ENCODE measurements around the gene FUT9.

The FUT9 gene

GRCh38 chr6:96074006-96074405 lies 58.2 kb downstream of the FUT9 start:
- no peak for DNase-seq

- DNase-seq = no peak
Observed at GRCh38 chr6:96075826-96076225, 60.1 kb downstream of the FUT9 start.

DNA sequence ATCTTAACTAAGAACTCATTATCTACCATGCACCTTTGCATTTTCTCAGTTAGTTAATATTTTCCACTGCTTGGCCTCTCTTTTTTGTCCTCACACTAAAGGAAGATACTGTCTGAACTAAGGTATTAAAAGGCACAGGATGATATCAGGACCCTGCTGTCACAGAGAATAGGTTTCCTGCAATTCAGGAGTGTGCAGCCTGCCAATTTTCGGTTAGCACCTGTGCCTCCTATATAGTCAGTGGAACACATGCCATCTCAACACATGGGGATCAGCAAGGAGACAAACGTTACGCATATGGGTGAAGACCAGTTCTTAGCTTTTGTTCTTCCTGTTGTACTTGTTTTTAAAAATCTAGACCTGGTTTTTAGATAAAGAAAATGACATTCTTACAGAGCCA lies 71.0 kb downstream of the FUT9 start:
- no peak for DNase-seq

- DNase-seq = peak; percentile 14
Observed at GRCh38 chr6:96089173-96089572, 73.4 kb downstream of the FUT9 start.

DNA sequence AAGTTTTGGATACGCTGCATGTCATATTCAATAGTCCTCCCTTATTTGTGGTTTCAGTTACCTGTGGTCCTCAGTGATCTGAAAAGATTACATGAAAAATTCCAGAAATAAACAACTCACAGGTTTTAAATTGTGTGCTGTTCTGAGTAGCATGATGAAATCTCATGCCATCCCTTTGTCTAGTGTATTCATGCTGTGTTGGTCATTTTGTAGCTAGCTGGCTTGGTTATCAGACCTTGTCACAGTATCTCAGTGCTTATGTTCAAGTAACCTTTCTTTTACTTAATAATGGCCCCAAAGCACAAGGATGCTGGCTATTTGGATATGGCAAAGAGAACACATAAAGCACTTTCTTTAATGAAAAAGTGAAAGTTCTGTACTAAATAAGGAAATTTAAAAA lies 78.3 kb downstream of the FUT9 start:
- DNase-seq = no peak

- no peak for DNase-seq
Observed at GRCh38 chr6:96099069-96099468, 83.3 kb downstream of the FUT9 start.

GRCh38 chr6:96101564-96101963 lies 85.8 kb downstream of the FUT9 start:
- no peak for DNase-seq

- DNase-seq = no peak
Observed at GRCh38 chr6:96104910-96105309, 89.1 kb downstream of the FUT9 start.

DNA sequence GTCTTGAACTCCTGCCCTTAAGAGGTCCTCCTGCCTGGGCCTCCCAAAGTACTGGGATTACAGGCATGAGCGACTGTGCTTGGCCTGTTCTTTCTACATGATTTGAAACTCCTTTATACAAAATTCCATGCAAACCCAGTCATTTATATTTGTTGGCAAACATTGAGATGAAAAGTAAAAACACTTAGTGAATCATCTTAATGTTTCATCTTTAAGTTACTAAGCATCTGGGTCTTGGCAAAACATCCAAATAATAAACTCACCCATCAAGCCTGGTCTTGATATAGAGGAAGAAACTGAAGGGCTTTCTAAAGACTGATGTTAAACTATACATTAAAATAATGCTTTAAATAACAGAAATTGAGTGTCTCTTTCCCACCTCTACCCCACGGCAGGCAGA lies 95.1 kb downstream of the FUT9 start:
- DNase-seq = no peak

DNA sequence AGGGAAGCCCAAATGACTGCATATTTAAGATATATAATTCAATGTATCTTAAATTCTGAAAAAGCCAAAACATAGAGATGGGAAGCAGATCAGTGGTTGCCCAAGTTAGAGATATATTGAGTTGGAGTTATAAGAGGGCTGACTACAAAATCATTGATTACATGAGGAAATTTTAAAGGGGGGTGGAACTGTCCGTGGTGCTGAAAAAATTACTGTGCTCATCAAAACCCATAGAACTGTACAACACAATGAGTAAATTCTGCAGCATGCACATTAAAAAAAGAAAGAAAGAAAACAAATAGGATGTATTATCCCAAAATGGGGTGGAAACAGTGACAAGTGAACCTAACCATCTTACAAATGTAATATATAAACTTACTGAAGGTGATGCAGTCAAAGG lies 100.9 kb downstream of the FUT9 start:
- DNase-seq = no peak

DNA sequence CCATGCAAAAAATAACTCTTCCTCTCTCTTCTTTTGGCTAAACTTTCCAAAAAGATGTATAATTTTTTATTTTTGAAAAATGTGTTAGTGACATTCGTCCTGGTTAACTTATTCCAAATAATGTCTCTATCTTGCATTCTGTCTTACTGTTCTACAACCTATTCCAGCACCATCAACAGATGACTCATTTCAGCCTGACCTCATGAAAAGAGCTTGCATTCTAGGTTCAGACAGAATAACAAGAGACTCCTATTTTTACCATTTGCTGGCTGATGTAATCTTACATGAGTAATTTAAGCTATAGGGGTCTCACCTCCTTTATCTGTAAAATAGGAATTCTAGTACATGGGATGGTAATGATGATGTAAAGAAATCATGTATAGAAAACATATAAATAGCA lies 109.0 kb downstream of the FUT9 start:
- no peak for DNase-seq

DNA sequence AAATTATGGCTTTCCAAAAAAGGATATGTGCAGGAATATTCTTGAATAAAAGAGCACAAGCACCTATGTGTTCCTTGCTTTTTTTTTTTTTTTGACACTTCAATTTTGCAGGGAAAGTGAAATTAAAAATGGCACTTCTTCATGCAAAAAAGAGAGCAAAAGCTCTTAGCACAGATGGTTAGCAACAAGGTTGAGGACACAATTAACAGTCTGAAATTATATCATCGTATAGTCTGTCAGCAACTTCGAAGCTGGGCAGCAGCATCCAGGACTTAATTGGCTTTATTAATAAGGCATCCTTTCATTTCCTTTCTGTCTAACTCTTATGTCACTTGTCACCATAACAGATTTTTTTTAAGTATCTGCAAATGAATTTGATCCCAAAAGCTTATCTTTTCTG lies 122.6 kb downstream of the FUT9 start:
- DNase-seq = no peak

DNA sequence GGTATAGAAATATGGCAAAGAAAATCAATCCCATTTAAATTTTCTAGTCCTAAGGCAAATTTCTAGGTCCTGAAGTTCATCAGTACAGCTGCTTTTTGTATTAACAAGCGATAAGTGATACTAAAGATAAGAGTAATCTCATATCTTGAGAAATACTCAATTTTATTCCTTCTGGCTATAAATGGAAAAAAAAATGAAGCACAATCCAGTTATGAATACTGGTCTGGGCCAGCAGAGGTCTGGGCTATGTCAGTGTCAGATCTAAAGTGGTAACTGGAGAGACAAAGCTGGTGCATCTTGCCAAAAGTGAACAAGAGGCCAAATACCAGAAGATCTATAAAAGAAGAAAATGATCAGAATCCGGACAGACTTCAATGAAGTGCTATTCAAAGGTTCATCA lies 126.4 kb downstream of the FUT9 start:
- no peak for DNase-seq

- no peak for DNase-seq
Observed at GRCh38 chr6:96150431-96150830, 134.7 kb downstream of the FUT9 start.

DNA sequence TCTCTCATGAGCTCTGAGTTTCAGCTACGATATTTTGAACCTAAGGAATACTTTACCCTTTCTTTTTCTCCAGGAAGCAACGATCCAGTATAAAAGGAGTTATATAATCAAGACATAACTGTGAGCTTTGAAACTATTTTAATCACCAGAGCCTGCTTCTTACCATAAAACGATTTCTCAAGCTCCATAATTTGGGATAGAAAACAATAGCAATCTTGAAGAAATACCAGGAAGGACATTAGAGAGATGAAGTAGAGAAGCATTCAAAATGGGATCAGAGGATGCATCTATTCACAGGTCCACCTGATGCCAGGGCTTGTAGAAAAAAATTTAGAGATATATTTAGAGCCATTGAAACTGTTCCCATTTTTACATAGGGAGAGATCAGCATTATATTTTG lies 135.9 kb downstream of the FUT9 start:
- no peak for DNase-seq

GRCh38 chr6:96152114-96152708 lies 136.4 kb downstream of the FUT9 start:
- DNase-seq = no peak

- DNase-seq = no peak
Observed at GRCh38 chr6:96153775-96154174, 138.0 kb downstream of the FUT9 start.

DNA sequence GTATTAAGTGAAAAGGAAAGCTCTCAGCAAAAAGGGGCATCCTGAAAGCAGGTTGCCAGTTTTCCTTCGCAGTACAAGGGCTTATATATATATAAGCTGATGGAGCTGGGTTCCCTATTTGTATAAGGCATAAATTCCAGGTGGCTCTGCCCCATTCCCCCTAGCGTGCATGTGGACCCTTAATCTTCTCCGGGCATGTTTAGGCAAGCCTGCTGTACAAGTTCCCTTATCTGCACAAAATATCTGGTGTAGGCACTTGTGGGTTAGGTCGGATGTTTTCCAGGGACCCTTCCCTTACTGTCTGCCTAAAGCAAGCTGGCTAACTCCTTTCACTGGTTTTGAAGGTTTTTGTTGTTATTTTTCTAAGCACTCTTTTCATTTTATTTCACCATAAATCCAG lies 140.7 kb downstream of the FUT9 start:
- DNase-seq = peak; percentile 2

DNA sequence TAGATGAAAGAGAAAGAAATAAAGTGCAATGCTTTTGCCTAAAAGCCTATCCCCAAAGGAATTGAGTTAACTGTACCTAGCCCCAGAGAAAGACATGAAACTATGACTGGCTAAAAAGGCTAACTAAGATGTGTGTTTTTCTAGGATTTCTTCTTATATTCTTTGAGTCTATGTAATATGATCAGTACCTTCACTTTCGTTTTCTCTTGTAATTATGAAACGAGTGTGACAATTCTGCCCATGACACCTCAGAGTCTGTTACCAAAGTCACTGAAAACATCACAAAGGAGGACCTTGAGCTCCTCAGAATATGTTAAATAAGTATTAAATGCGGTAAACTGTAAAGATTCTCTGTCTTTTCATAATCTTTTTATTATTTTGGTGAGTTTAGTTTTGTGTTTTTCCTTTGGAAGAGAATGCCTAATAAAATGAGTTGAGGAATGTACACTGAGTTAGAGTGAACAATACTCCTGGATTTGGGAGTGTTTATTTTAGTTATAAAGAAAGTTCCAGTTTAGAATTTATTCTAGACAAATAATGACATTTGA lies 141.3 kb downstream of the FUT9 start:
- DNase-seq = no peak

GRCh38 chr6:96162711-96163120 lies 146.9 kb downstream of the FUT9 start:
- no peak for DNase-seq

- no peak for DNase-seq
Observed at GRCh38 chr6:96164802-96165201, 149.0 kb downstream of the FUT9 start.

DNA sequence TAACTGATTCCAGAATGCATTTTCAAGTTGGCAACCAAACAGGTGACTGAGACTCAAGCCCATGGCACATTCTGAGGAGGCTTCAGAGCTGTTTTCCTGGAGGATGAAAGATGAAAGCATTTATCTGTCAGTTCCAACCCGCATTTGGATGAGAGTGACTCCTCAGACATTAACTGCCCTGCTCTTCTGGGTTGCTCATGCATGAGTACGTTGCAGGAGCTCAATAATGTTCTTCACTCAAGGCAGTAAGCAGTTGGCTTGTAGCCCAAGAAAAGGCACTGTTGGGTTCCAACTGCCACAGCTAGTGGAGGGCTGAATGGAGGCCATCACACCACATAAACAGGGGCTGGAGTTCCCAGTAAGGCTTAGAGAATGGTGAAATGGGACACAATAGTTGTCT lies 155.3 kb downstream of the FUT9 start:
- no peak for DNase-seq

DNA sequence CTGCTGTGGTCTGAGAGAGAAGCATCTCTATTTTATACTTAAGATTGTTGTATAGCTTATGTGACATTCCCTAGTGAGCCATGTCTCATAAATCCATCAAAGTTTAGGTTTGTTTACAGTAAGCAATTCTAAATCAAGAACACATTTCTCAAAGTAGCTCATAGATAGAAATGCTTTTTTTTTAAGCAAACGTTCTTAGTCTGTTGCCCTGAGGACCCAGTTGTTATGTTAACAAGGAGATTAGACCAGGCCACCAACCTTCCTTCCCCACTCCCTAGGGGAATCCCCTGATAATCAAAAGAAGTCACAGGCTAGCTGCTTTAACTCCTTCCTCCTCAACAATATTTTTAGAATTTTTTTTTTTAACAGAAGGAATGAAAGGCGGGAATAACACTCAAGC lies 169.0 kb downstream of the FUT9 start:
- DNase-seq = no peak

- no peak for DNase-seq
Observed at GRCh38 chr6:96186094-96186493, 170.3 kb downstream of the FUT9 start.

GRCh38 chr6:96186516-96187195 lies 170.9 kb downstream of the FUT9 start:
- DNase-seq = no peak
